Activated T-cell treated with anti-CD3 and anti-CD28 coated beads, Interleukin-2, amount 50 U/mL, for 48 hours (primary cell): ENCODE results near the gene COPRS.

ENCODE experiments used
- DNase-seq, 2 experiments: peaks; one replicate each; pipeline ENCODE4 v3.0.0-alpha.2; 2020

Gene COPRS

DNA sequence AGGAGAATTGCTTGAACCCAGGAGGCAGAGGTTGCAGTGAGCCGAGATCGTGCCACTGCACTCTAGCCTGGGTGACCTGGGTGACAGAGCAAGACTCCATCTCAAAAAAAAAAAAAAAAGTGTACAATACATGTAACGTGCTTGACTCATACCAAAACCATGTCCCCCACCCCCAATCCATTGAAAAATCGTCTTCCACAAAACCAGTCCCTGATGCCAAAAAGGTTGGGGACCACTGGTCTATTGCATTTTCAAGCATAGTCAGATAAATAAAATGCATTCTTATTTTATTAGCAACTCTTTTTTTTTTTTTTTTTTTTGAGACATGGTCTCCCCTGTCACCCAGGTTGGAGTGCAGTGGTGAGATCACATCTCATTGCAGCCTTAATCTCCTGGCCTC, 52.1 kb downstream of the COPRS start:
- no peak for DNase-seq

DNA sequence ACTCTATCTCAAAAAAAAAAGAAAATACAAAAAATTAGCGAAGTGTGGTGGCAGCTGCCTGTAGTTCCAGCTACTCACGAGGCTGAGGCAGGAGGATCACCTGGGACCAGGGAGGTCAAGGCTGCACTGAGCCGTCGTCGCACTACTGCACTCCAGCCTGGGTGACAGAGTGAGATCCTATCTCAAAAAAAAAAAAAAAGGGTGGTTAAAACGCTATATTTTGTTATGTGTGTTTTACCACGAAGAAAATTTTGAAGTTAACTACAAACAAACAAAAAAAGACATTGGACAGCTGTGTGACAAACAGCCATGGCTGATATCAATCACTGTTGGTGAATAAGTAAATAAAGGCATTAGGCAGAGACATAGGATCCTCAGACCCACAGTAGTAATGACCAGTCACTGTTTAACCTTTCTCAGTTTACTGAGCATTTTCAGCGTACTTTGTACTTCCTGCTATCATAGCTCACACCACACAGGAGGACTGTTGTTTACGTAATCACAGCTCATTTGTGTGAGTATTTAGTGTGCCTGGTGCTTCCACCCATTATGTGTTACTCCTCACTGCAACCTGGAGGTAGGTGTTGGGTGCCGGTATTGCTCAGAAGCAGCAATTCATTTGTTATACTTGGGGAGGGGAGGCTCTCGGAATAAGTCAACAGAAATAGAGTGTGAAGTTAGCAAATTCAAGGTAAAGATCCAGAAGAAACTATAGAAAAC, 55.4 kb downstream of the COPRS start:
- DNase-seq, result no peak

DNA sequence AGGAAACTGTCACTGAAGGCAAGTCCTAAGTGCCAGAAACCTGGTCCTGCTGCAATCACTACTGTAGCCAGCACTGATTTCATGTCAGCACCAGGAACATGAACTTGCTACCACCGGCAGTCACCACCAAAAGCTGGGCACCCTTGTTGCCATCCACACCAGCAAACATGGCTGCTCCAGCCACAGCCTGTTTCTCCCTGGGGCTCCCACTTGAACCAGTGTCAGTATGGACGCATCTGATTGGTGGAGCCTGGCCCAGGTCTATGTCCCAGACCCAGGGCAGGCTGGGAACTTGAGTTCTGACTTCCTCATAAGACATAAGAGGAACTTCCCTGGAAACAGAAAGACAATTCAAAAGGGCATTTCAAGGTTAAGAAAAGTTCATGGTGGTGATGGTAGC, 56.5 kb downstream of the COPRS start:
- DNase-seq, result no peak
